ENCODE measurements around the gene ARHGAP45. TPM values are rescaled to one million over a fixed set of nuclear protein-coding genes. Genes with fewer than 3 reads are reported as not detected.

The ARHGAP45 gene
- total and polyA plus RNA-seq, 2 of the 8 experiments (the other 6 are each of a cell fraction or from before 2014, with no cell fraction given) = 31.4 to 41.8 TPM

DNA sequence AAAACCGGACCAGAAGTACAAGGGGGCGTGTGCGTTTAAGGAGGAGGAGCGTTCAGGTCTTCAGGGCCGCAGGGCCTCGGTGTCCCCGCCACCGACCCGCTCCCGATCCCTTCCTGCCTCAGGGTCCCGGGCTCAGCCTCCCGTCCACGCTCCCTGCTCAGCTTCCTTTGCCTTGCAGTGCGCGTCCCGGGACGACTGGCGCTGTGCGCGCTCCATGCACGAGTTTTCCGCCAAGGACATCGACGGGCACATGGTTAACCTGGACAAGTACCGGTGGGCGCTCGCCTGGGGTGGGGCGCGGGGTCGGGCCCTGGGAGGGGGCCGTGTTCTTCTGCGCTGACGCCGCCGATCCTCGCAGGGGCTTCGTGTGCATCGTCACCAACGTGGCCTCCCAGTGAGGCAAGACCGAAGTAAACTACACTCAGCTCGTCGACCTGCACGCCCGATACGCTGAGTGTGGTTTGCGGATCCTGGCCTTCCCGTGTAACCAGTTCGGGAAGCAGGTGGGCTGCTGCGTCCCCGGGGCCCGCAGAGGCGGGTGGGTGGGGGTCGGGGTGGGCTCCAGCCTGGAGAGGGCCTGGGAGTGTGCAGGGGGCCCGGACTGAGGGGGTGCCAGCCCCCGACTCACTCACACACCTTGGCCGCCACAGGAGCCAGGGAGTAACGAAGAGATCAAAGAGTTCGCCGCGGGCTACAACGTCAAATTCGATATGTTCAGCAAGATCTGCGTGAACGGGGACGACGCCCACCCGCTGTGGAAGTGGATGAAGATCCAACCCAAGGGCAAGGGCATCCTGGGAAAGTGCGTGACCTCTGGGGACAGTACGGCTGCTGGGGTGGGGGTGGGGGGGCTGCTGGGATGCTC lies 38.3 kb downstream of the ARHGAP45 start:
- H3K27ac ChIP-seq (ENCODE audit: low read depth, low read length) = peak overlapping the region; percentile 66; the same call in 1 of the 2 replicates
- H3K14ac ChIP-seq (ENCODE audit: insufficient read length) = no peak overlapping the region
- H4K91ac ChIP-seq (replicated peaks; ENCODE audit: insufficient read length, low read length) = peak overlapping the region; percentile 95
- H4K8ac ChIP-seq (ENCODE audit: extremely low read depth, insufficient read depth, low read length) = peak overlapping the region; percentile 73; the same call in 1 of the 2 replicates
- no peak overlapping the region for H4K5ac ChIP-seq (ENCODE audit: insufficient read length, low read depth, low read length)
- peaks cover 4% of the 10 kb centered on the region for H3K79me1 ChIP-seq (ENCODE audit: low read depth, low read length)
- H2BK12ac ChIP-seq (ENCODE audit: low read depth, low read length) = peak overlapping the region; percentile 80; the same call in 1 of the 2 replicates
- H3K9me3 ChIP-seq (ENCODE audit: insufficient read depth in 2 of 2, low read depth in 1 of 2, low read length in 1 of 2) = no peaks in the 10 kb centered on the region
- peaks cover 7% of the 10 kb centered on the region; the same call in 1 of the 2 replicates for H3K23me2 ChIP-seq (ENCODE audit: low read depth, low read length)
- H2BK120ac ChIP-seq (replicated peaks; ENCODE audit: low read depth, low read length) = no peak overlapping the region
- FAIRE-seq (no peak), DNase-seq (ENCODE audit: low read depth in 1 of 2, low spot score in 2 of 2) (no peak)
- no peak overlapping the region for H2AFZ ChIP-seq (ENCODE audit: low read length)
- H3K18ac ChIP-seq (ENCODE audit: extremely low read depth, low read length) = no peak overlapping the region; the same call in none of the 2 replicates
- H2BK5ac ChIP-seq (ENCODE audit: low read depth, low read length) = peak overlapping the region; percentile 73; the same call in 1 of the 2 replicates
- H3K9ac ChIP-seq (replicated peaks in 1 of 4; ENCODE audit: extremely low read depth in 1 of 4, low read depth in 3 of 4, low read length in 3 of 4) = peak overlapping the region; percentile 35 to 80 (median 73)
- H3K79me2 ChIP-seq (ENCODE audit: control insufficient read depth in 1 of 2, insufficient read depth in 2 of 2, low read length in 2 of 2) = no peaks in the 10 kb centered on the region; a peak in 1 of 4 replicates
- H3K4ac ChIP-seq (replicated peaks; ENCODE audit: insufficient read length, low read depth, low read length) = no peak overlapping the region
- H3K4me3 ChIP-seq (ENCODE audit: extremely low read depth in 1 of 4, insufficient read depth in 2 of 4, low read depth in 3 of 4, low read length in 4 of 4) = peak overlapping the region; percentile 57 to 93 (median 64)
- peak overlapping the region; percentile 88; the same call in 1 of the 2 replicates for H2BK15ac ChIP-seq (ENCODE audit: low read length)
- ChIA-PET CTCF (ENCODE audit: partially characterized antibody) (interaction anchor here (0.6 to 2.1 kb wide), 7 partner anchors 8 to 117 kb away, joined by 3 to 6 read pairs (median 5); no protein-coding TSS in a partner anchor), POLR2A (ENCODE audit: partially characterized antibody) (interaction anchor here (0.7 to 9.8 kb wide), 19 partner anchors 7 to 170 kb away, joined by 3 to 116 read pairs (median 6); partner anchors contain the start of genes ABCA7, CIRBP, CNN2 and FAM174C)
- H3K23ac ChIP-seq (ENCODE audit: insufficient read length) = no peak overlapping the region
- H3K36me3 ChIP-seq (ENCODE audit: control insufficient read depth in 2 of 4, insufficient read depth in 4 of 4, low read length in 3 of 4) = peaks cover 8 to 32% (median 16%) of the 10 kb centered on the region in 4 experiments; a peak in 6 of 8 replicates
- H2BK20ac ChIP-seq (ENCODE audit: low read length) = no peak overlapping the region
- H3K4me2 ChIP-seq (ENCODE audit: insufficient read depth in 1 of 2, low read depth in 2 of 2, low read length in 2 of 2) = peak overlapping the region; percentile 71 to 97
- H2AK5ac ChIP-seq (ENCODE audit: low read depth, low read length) = no peak overlapping the region
- peak overlapping the region; percentile 50 for H3K56ac ChIP-seq (replicated peaks; ENCODE audit: insufficient read length, low read depth, low read length)
- H4K20me1 ChIP-seq (replicated peaks in 1 of 2; ENCODE audit: control insufficient read depth in 1 of 2, insufficient read depth in 2 of 2, low read length in 2 of 2) = peaks cover 5 to 10% of the 10 kb centered on the region in 2 experiments
- WGBS, 2 experiments (ENCODE audit: extremely low coverage in 1 of 2, insufficient coverage in 1 of 2, insufficient read length in 1 of 2, insufficient replicate concordance in 2 of 2, low coverage in 1 of 2, low lambda C conversion rate in 2 of 2, missing lambda C conversion rate in 1 of 2) = 68% methylated on average over 33 of the region's 69 CpGs; no CpG with 5 or more reads in 1 of the 2 experiments
- H3K27me3 ChIP-seq (replicated peaks in 1 of 4; ENCODE audit: control insufficient read depth in 3 of 4, extremely low read depth in 1 of 4, insufficient read depth in 3 of 4, low read length in 3 of 4) = no peaks in the 10 kb centered on the region
- H3K4me1 ChIP-seq (replicated peaks in 1 of 4; ENCODE audit: control insufficient read depth in 3 of 4, insufficient read depth in 4 of 4, low read length in 3 of 4) = peaks cover 4 to 21% (median 8%) of the 10 kb centered on the region in 4 experiments
- TF ChIP-seq BCL11A (IDR thresholded peaks at IDR 0.05; ENCODE audit: low read depth in 2 of 2, low read length in 2 of 2) (no peak), ASH2L (IDR thresholded peaks at IDR 0.05; ENCODE audit: low read length) (no peak), TAF1 (IDR thresholded peaks at IDR 0.05; ENCODE audit: low read depth, low read length) (no peak), GTF2F1 (IDR thresholded peaks at IDR 0.05; ENCODE audit: borderline replicate concordance, low read depth, low read length) (no peak), JUND (IDR thresholded peaks at IDR 0.05; ENCODE audit: low read length) (no peak), RBBP5 (IDR thresholded peaks at IDR 0.05; ENCODE audit: borderline replicate concordance, low read depth, low read length) (no peak), CBX5 (IDR thresholded peaks at IDR 0.05; ENCODE audit: low read depth, low read length) (no peak)
- TF ChIP-seq, protein P1, sequence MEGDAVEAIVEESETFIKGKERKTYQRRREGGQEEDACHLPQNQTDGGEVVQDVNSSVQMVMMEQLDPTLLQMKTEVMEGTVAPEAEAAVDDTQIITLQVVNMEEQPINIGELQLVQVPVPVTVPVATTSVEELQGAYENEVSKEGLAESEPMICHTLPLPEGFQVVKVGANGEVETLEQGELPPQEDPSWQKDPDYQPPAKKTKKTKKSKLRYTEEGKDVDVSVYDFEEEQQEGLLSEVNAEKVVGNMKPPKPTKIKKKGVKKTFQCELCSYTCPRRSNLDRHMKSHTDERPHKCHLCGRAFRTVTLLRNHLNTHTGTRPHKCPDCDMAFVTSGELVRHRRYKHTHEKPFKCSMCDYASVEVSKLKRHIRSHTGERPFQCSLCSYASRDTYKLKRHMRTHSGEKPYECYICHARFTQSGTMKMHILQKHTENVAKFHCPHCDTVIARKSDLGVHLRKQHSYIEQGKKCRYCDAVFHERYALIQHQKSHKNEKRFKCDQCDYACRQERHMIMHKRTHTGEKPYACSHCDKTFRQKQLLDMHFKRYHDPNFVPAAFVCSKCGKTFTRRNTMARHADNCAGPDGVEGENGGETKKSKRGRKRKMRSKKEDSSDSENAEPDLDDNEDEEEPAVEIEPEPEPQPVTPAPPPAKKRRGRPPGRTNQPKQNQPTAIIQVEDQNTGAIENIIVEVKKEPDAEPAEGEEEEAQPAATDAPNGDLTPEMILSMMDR (IDR thresholded peaks at IDR 0.05; ENCODE audit: control extremely low read depth in 1 of 3, insufficient read depth in 1 of 3, low read depth in 1 of 3, low read length in 3 of 3) = no peak
